Nephron progenitor cell (in vitro differentiated cells): ENCODE data around the gene CHDH.

Experiments used
- DNase-seq: peaks from one replicate; pipeline ENCODE4 v3.0.0; 2021
- H3K27ac Mint-ChIP-seq: 2 replicates; pipeline ENCODE4 v1.8.0; 2021; ENCODE audit warnings: mild to moderate bottlenecking, moderate library complexity, mixed read lengths
- H3K27me3 Mint-ChIP-seq: 2 replicates; pipeline ENCODE4 v1.8.0; 2021; ENCODE audit warnings: mild to moderate bottlenecking, low read depth, mixed read lengths; ENCODE audit not compliant: poor library complexity
- H3K36me3 Mint-ChIP-seq: 2 replicates; pipeline ENCODE4 v1.8.0; 2021; ENCODE audit warnings: low read depth, mixed read lengths
- H3K4me1 Mint-ChIP-seq: 2 replicates; pipeline ENCODE4 v1.8.0; 2021; ENCODE audit warnings: mixed read lengths
- H3K4me3 Mint-ChIP-seq: 2 replicates; pipeline ENCODE4 v1.8.0; 2021; ENCODE audit warnings: mild to moderate bottlenecking, moderate library complexity, mixed read lengths
- H3K9me3 Mint-ChIP-seq: 2 replicates; pipeline ENCODE4 v1.8.0; 2021; ENCODE audit warnings: mild to moderate bottlenecking, moderate library complexity, mixed read lengths
- CTCF ChIP-seq: fragments of 200-600 bp; sonication (generic); IDR thresholded peaks from 2 replicates; pipeline ENCODE4 v1.5.0; 2021; ENCODE audit warnings: antibody characterized with exemption

CHDH gene

GRCh38 chr3:53887446-53887845, 41.2 kb upstream of the CHDH start:
- Mint-ChIP-seq H3K27ac (no peak overlapping the region), H3K36me3 (peaks cover 31% of the 10 kb centered on the region), H3K4me3 (no peak overlapping the region), H3K27me3 (no peaks in the 10 kb centered on the region), H3K9me3 (no peaks in the 10 kb centered on the region), H3K4me1 (peaks cover 30% of the 10 kb centered on the region)
- TF ChIP-seq CTCF: no peak
- DNase-seq: no peak

DNA sequence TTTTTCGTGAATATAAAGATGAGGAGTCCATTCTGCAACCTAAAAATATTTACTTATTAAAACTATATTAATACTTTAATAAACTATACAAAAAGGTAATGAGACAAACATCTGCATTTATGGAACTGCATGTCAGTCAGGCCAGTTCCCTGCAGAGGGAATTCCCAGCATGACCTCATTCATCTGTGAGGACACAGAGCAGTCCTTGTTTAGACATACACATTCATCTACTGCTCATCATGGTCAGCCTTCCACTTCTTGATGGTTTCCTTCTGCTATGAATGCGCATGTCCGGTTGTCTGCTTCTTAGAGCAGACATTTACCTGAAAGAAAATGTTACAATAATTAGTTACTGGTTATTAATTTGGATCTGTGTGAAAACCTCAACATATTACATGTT, 39.0 kb upstream of the CHDH start:
- peaks cover 3% of the 10 kb centered on the region for H3K27me3 Mint-ChIP-seq
- no peak for TF ChIP-seq CTCF

DNA sequence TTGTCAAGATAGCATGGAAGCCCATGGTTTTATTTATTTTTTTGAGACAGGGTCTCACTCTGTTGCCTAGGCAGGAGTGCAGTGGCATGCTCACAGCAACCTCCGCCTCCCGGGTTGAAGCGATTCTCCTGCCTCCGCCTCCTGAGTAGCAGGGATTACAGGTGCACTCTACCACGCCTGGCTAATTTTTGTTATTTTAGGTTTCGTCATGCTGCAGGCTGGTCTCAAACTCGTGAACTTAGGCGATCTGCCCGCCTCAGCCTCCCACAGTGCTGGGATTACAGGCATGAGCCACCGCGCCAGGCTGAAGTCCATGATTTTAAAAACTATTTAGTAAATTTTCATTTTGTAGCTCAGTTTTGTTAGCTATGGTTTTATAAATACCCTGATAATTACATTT, 38.4 kb upstream of the CHDH start:
- peaks cover 3% of the 10 kb centered on the region for H3K27me3 Mint-ChIP-seq
- H3K36me3 Mint-ChIP-seq: peaks cover 39% of the 10 kb centered on the region
- no peak for TF ChIP-seq CTCF
- H3K4me3 Mint-ChIP-seq: no peak overlapping the region
- no peaks in the 10 kb centered on the region for H3K9me3 Mint-ChIP-seq
- no peak overlapping the region for H3K27ac Mint-ChIP-seq
- H3K4me1 Mint-ChIP-seq: peaks cover 26% of the 10 kb centered on the region
- no peak for DNase-seq

More for the DNA sequence above, 39.0 kb upstream of the CHDH start:
- no peak overlapping the region for H3K4me3 Mint-ChIP-seq
- no peak for DNase-seq
- no peak overlapping the region for H3K27ac Mint-ChIP-seq
- peaks cover 26% of the 10 kb centered on the region for H3K4me1 Mint-ChIP-seq
- H3K9me3 Mint-ChIP-seq: no peaks in the 10 kb centered on the region
- peaks cover 33% of the 10 kb centered on the region for H3K36me3 Mint-ChIP-seq

GRCh38 chr3:53883008-53883407, 36.8 kb upstream of the CHDH start:
- H3K27me3 Mint-ChIP-seq: peaks cover 3% of the 10 kb centered on the region
- H3K4me3 Mint-ChIP-seq: peak overlapping the region; percentile 95
- no peak overlapping the region for H3K27ac Mint-ChIP-seq
- H3K36me3 Mint-ChIP-seq: peaks cover 40% of the 10 kb centered on the region
- no peak for DNase-seq
- H3K4me1 Mint-ChIP-seq: peaks cover 20% of the 10 kb centered on the region
- no peak for TF ChIP-seq CTCF
- H3K9me3 Mint-ChIP-seq: no peaks in the 10 kb centered on the region

DNA sequence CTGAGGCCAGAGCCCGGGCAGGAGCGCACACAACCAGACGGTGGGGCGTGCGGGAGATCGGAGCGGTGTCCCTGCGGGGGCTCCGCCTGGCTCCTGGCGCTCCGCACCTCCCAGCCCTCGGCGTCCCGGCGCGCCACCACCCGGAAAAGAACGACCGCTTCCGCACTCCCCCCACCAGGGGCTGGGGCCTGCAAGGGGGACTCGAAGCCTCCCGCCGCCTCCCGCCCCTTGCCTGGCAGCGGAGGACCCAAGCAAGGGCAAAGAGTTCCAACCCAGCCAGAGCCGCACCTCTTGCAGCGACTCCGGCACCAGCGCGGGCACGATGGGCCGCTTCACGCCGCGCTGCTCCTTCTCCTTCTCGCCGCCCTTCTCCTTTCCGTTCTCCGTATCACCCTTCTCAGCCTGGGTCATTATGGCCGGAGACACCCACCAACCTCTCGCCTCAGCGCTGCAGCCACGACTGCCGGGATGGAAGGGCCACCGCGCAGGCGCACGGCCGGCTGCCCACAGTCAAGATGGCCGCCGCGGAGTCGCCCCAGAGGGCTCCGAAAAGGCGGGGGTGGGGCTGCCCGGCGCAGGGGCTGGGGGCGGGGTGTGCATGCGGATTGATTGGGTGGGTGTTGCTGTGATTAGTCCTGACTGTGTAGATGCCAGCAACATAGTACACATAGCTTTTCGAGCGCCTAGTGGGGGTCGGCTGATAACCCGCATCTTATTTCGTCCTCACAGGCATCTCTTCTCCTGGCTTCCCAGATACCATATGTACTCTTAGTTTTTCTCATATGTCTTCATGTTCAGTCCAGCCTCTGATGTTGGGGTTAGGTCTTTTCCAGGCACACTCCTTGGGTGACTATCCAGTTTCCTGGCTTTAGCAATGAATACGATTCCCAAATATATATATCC, 35.7 kb upstream of the CHDH start, which contains the start of gene ACTR8:
Gene ACTR8, minus strand, starts transcription at position 462 of the 903 bp plus-strand sequence. Its CDS starts 51 bp downstream, at position 411.
- no peaks in the 10 kb centered on the region for H3K9me3 Mint-ChIP-seq

More for the DNA sequence above, 35.7 kb upstream of the CHDH start, which contains the start of gene ACTR8:
- H3K27ac Mint-ChIP-seq: peak within 1 kb of the TSS; percentile 98
- H3K4me3 Mint-ChIP-seq: peak within 1 kb of the TSS; percentile 95
- DNase-seq: peak; percentile 92
- H3K4me1 Mint-ChIP-seq: peaks cover 20% of the 10 kb centered on the region
- TF ChIP-seq CTCF: no peak
- H3K36me3 Mint-ChIP-seq: peaks cover 46% of the 10 kb centered on the region
- peaks cover 3% of the 10 kb centered on the region for H3K27me3 Mint-ChIP-seq
